22Rv1 (cell line): ENCODE data around the gene CCDC91.

Source experiments
- ZFX ChIP-seq: fragments of 450-650 bp; IDR thresholded peaks from 2 replicates; pipeline ENCODE4 v1.6.1; 2017; ENCODE audit warnings: antibody characterized with exemption, borderline replicate concordance
- TF ChIP-seq, protein P1 (sequence below): fragments of 450-650 bp; IDR thresholded peaks from 2 replicates; pipeline ENCODE4 v1.5.1; 2017; ENCODE audit warnings: mild to moderate bottlenecking

DNA sequence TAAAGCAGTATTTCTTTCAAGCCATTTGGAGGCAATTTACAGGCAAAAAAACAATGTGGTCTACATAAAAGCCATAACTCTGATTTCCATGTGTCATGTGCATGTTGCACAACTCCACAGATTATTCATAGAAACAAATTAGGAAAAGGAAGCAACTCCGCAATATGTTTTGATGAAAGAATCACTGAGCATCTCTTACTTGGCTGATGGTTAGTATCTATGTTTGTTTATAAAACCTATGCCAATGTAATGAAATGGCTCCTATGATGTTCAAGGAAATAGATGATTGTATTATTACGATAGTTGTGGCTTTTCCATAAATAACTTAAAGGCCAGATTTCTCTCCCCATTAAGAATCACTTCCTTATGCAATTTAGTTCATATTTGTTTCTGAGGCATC is 373.7 kb downstream of the CCDC91 start:
- TF ChIP-seq, protein P1, sequence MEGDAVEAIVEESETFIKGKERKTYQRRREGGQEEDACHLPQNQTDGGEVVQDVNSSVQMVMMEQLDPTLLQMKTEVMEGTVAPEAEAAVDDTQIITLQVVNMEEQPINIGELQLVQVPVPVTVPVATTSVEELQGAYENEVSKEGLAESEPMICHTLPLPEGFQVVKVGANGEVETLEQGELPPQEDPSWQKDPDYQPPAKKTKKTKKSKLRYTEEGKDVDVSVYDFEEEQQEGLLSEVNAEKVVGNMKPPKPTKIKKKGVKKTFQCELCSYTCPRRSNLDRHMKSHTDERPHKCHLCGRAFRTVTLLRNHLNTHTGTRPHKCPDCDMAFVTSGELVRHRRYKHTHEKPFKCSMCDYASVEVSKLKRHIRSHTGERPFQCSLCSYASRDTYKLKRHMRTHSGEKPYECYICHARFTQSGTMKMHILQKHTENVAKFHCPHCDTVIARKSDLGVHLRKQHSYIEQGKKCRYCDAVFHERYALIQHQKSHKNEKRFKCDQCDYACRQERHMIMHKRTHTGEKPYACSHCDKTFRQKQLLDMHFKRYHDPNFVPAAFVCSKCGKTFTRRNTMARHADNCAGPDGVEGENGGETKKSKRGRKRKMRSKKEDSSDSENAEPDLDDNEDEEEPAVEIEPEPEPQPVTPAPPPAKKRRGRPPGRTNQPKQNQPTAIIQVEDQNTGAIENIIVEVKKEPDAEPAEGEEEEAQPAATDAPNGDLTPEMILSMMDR = no peak
- no peak for TF ChIP-seq ZFX
